ENCODE measurements around the gene STKLD1.

DNA sequence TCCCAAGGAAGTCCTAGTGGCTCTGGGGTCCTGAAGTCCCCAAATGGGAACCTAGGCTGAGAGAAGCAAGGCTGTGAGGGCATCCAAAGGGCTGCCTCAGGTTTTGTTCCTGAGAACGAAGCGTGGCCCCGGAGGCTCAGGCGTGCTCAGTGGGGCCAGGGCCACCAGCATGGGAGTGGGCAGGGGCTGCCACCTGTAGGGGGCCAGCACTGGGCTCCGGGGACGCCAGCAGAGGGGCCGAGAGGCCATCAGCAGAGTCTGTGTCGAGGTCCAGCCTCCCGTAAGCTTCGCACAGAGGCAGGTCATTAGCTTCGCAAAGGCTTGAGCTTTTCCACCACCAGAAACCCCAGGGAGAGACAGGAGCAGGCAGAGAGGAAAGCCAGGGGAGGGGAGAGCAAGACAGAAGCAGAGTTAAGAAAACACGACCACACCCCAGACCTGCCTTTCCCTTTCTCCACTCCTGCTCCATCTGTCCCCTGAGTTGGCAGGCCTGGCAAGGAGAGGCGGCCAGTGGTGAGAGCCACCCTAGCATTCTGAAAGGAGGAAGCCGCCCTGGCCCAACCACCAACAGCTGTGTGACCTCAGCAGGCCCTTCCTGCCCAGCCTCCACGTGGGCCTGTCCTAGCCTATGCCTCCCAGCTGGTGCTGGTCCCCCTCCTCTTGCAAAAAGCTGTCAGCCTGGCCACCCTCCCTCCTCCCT lies 34.6 kb upstream of the STKLD1 start:
- no peak for TF ChIP-seq CTCF (IDR thresholded peaks at IDR 0.05)
- TF ChIP-seq POLR2A (IDR thresholded peaks at IDR 0.05) = no peak
